K562 (cell line): ENCODE measurements around the gene NCKAP1. TPM values are rescaled to one million over a fixed set of nuclear protein-coding genes. Genes with fewer than 3 reads are reported as not detected.
A peak's percentile ranks its signal among the peaks of the same experiment; 100 is the strongest.

Source experiments
- CHD2 ChIP-seq: IDR thresholded peaks from 2 replicates; pipeline ENCODE4 v1.6.1; 2011; ENCODE audit warnings: low read depth, low read length
- DLX4 ChIP-seq: fragments of 250-450 bp; sonication (Bioruptor Pico); IDR thresholded peaks from 2 replicates; pipeline ENCODE4 v1.6.1; 2021; ENCODE audit warnings: mild to moderate bottlenecking
- FOXA3 ChIP-seq, 2 experiments: fragments of 450-650 bp in 1 of 2; sonication (generic) in 1 of 2; formaldehyde crosslinking; IDR thresholded peaks in 1 of 2; conservative IDR thresholded peaks in 1 of 2; 2 replicates each; pipeline versions ENCODE4 v1.4.0 to v1.8.0; 2020 to 2022; ENCODE audit warnings: mild to moderate bottlenecking in 2 of 2, missing genetic modification reagents in 1 of 2
- FOXP4 ChIP-seq: sonication (generic); formaldehyde crosslinking; IDR thresholded peaks from 2 replicates; pipeline ENCODE4 v1.8.0; 2022; ENCODE audit warnings: mild to moderate bottlenecking, missing genetic modification reagents, borderline replicate concordance
- GTF2E2 ChIP-seq: fragments of 200-800 bp; sonication (Bioruptor generic); IDR thresholded peaks from 2 replicates; pipeline ENCODE4 v1.6.1; 2016; ENCODE audit warnings: missing genetic modification characterization, missing compliant biosample characterization
- HNRNPUL1 ChIP-seq: fragments of 200-400 bp; formaldehyde crosslinking; IDR thresholded peaks from 2 replicates; pipeline ENCODE4 v1.6.1; 2017; ENCODE audit warnings: low read length
- ILF3 ChIP-seq: fragments of 450-650 bp; IDR thresholded peaks from 2 replicates; pipeline ENCODE4 v1.6.1; 2018; ENCODE audit warnings: antibody characterized with exemption, mild to moderate bottlenecking, moderate library complexity, borderline replicate concordance
- KDM5B ChIP-seq: fragments of 200-600 bp; sonication (generic); IDR thresholded peaks from 2 replicates; pipeline ENCODE4 v1.6.1; 2012; ENCODE audit warnings: low read depth, mild to moderate bottlenecking, moderate library complexity, low read length, control low read depth, inconsistent platforms; ENCODE audit not compliant: insufficient replicate concordance
- NFATC3 ChIP-seq: fragments of 450-650 bp; IDR thresholded peaks from 2 replicates; pipeline ENCODE4 v1.6.1; 2017; ENCODE audit warnings: mild to moderate bottlenecking
- NRF1 ChIP-seq, 2 experiments: fragments of 450-650 bp; IDR thresholded peaks in 1 of 2; conservative IDR thresholded peaks in 1 of 2; 2 replicates each; pipeline ENCODE4 v1.6.1; 2014; ENCODE audit warnings: mild to moderate bottlenecking in 2 of 2
- POLR2AphosphoS5 ChIP-seq: IDR thresholded peaks from 2 replicates; pipeline ENCODE4 v1.6.1; 2011; ENCODE audit warnings: mild to moderate bottlenecking, low read depth, low read length, moderate library complexity; ENCODE audit not compliant: control insufficient read depth, insufficient read depth
- PTBP1 ChIP-seq: fragments of 200-400 bp; formaldehyde crosslinking; IDR thresholded peaks from 2 replicates; pipeline ENCODE4 v1.6.1; 2017; ENCODE audit warnings: low read depth, low read length
- SIN3A ChIP-seq, 2 experiments: fragments of 150-350 bp in 1 of 2; IDR thresholded peaks; 2 replicates each; pipeline ENCODE4 v1.6.1; 2011 to 2016; ENCODE audit warnings: borderline replicate concordance in 2 of 2, low read depth in 2 of 2, low read length in 2 of 2, mild to moderate bottlenecking in 2 of 2, moderate library complexity in 2 of 2; ENCODE audit not compliant: control insufficient read depth in 1 of 2
- SNAPC5 ChIP-seq: fragments of 250-450 bp; sonication (Bioruptor Pico); IDR thresholded peaks from 2 replicates; pipeline ENCODE4 v1.8.0; 2021; ENCODE audit warnings: moderate library complexity, mild to moderate bottlenecking, inconsistent platforms
- SRF ChIP-seq, 2 experiments: fragments of 250-450, 450-650 bp in 1 of 2; sonication (Bioruptor Pico) in 1 of 2; sonication (generic) in 1 of 2; formaldehyde crosslinking; IDR thresholded peaks; 2 replicates each; pipeline versions ENCODE4 v1.5.0 to v1.5.1; 2020 to 2022; ENCODE audit warnings: mild to moderate bottlenecking in 1 of 2, missing genetic modification reagents in 1 of 2
- VEZF1 ChIP-seq: fragments of 200-800 bp; sonication (Bioruptor generic); IDR thresholded peaks from 2 replicates; pipeline ENCODE4 v1.6.1; 2017; ENCODE audit warnings: missing genetic modification characterization, missing compliant biosample characterization
- ZBTB11 ChIP-seq, 3 experiments: fragments of 200-800 bp in 1 of 3; fragments of 250-450 bp in 1 of 3; fragments of 450-650 bp in 1 of 3; sonication (Bioruptor Pico) in 1 of 3; sonication (Bioruptor generic) in 1 of 3; formaldehyde crosslinking in 1 of 3; IDR thresholded peaks; 2 replicates each; pipeline versions ENCODE4 v1.6.1 to v1.8.0; 2016 to 2022; ENCODE audit warnings: mild to moderate bottlenecking in 2 of 3, missing genetic modification characterization in 2 of 3, missing compliant biosample characterization in 1 of 3, moderate library complexity in 1 of 3
- ZNF174 ChIP-seq: fragments of 250-450 bp; sonication (Bioruptor Pico); IDR thresholded peaks from 2 replicates; pipeline ENCODE4 v1.4.0; 2020; ENCODE audit warnings: mild to moderate bottlenecking
- ZNF23 ChIP-seq: fragments of 250-450 bp; sonication (Bioruptor Pico); IDR thresholded peaks from 2 replicates; pipeline ENCODE4 v1.4.0; 2020; ENCODE audit warnings: mild to moderate bottlenecking
- polyA plus RNA-seq, 8 experiments: library from polyadenylated mRNA; depleted of rRNA in 4 of 8; stranded (reverse) in 5 of 8; unstranded in 3 of 8; fragments of >200 nt; fragmentation: Nextera tagmentation in 2 of 8; fragmentation: Illumina TruSeq in 1 of 8; extraction: Ambion mirVana in 2 of 8; extraction: Trizol in 1 of 8; gene quantifications; 2 replicates each; pipeline versions ENCODE4 v1.2.1 to v1.2.3, GENCODE V29; 2011 to 2014; ENCODE audit warnings: inconsistent platforms in 1 of 8, missing spikeins in 1 of 8
- total RNA-seq, 7 experiments: library from RNA; depleted of rRNA in 6 of 7; stranded (reverse); fragments of >200 nt in 6 of 7; fragmentation: Illumina TruSeq in 2 of 7; extraction: Trizol in 2 of 7; gene quantifications; 2 replicates each; pipeline versions ENCODE4 v1.2.1 to v1.2.3, GENCODE V29; 2011 to 2021; ENCODE audit warnings: low replicate concordance in 1 of 7

The NCKAP1 gene
- total and polyA plus RNA-seq, 9 of the 15 experiments (the other 6 are each of a cell fraction or from before 2014, with no cell fraction given) = 34.0 to 153 (median 88.7) TPM

GRCh38 chr2:183079139-183079775, 41.0 kb upstream of the NCKAP1 start (continued):
- TF ChIP-seq ZNF23 (no peak), KDM5B (peak; percentile 12), ZBTB11 (CRISPR knock-in tag; IDR thresholded peaks at IDR 0.05) (peak in 1 of 3 experiments; percentile 44; a peak in 1 of 6 replicates), SNAPC5 (no peak), ZNF174 (CRISPR knock-in tag) (no peak), DLX4 (no peak), POLR2AphosphoS5 (no peak), HNRNPUL1 (no peak), NRF1 (conservative IDR thresholded peaks at IDR 0.05 in 1 of 2, IDR thresholded peaks at IDR 0.05 in 1 of 2) (peak; percentile 83 to 85), FOXP4 (CRISPR knock-in tag) (no peak), FOXA3 (CRISPR knock-in tag; conservative IDR thresholded peaks at IDR 0.05 in 1 of 2, IDR thresholded peaks at IDR 0.05 in 1 of 2) (0 out of 4 replicates have a peak, but pooled peaks of 1 of the 2 experiments have one; percentile 3), VEZF1 (CRISPR knock-in tag) (no peak), CHD2 (no peak), GTF2E2 (tag) (no peak; the same call in 1 of the 2 replicates), NFATC3 (no peak), PTBP1 (no peak), SIN3A (IDR thresholded peaks at IDR 0.05; ENCODE audit: borderline replicate concordance in 2 of 2, control insufficient read depth in 1 of 2, low read depth in 2 of 2, low read length in 2 of 2) (no peak), ILF3 (no peak), SRF (CRISPR knock-in tag; IDR thresholded peaks at IDR 0.05) (0 out of 4 replicates have a peak, but pooled peaks of 1 of the 2 experiments have one; percentile 79)
